HEK293 (cell line): Measurements from ENCODE around the gene RAB2B.

Source experiments
- CTCF ChIA-PET: fragments of 350-600 bp; formaldehyde crosslinking; extraction: SDS; loops from one replicate; lab custom pipeline; 2021; ENCODE audit warnings: antibody characterized with exemption; lab: Yijun Ruan, JAX
- POLR2A ChIA-PET: fragments of 300-600 bp; formaldehyde crosslinking; extraction: SDS; loops from one replicate; lab custom pipeline; 2020; ENCODE audit warnings: antibody characterized with exemption, inconsistent platforms; lab: Yijun Ruan, JAX
- H3K27ac ChIP-seq: fragments of 200-500 bp; sonication (Bioruptor generic); 2 replicates; pipeline ENCODE4 v1.5.1; 2014; ENCODE audit warnings: low read depth, low read length, control low read depth, inconsistent platforms; ENCODE audit errors: extremely low read depth
- H3K36me3 ChIP-seq, 2 experiments: fragments of 200-500 bp in 1 of 2; sonication (Bioruptor generic) in 1 of 2; 1 replicate in 1 of 2; 2 replicates in 1 of 2; pipeline ENCODE4 v1.5.1; 2014 to 2017; ENCODE audit warnings: inconsistent platforms in 2 of 2, low read length in 2 of 2; ENCODE audit not compliant: control insufficient read depth in 2 of 2, insufficient read depth in 1 of 2
- H3K4me1 ChIP-seq: fragments of 200-500 bp; sonication (Bioruptor generic); 2 replicates; pipeline ENCODE4 v1.5.1; 2014; ENCODE audit warnings: mild to moderate bottlenecking, low read length, inconsistent platforms; ENCODE audit not compliant: control insufficient read depth, insufficient read depth
- H3K4me3 ChIP-seq: 2 replicates; pipeline ENCODE4 v1.5.1; 2011; ENCODE audit warnings: low read depth, mild to moderate bottlenecking, control low read depth, low read length, moderate library complexity
- H3K9me3 ChIP-seq: fragments of 200-500 bp; sonication (Bioruptor generic); 2 replicates; pipeline ENCODE4 v1.5.1; 2014; ENCODE audit warnings: low read depth, low read length, inconsistent platforms; ENCODE audit not compliant: control insufficient read depth, insufficient read depth
- GLIS1 ChIP-seq: fragments of 450-650 bp; formaldehyde crosslinking; IDR thresholded peaks from 2 replicates; pipeline ENCODE4 v1.5.1; 2016; ENCODE audit warnings: missing biosample characterization, missing genetic modification characterization
- KLF16 ChIP-seq: fragments of 450-650 bp; formaldehyde crosslinking; IDR thresholded peaks from 2 replicates; pipeline ENCODE4 v1.5.1; 2017; ENCODE audit warnings: missing biosample characterization, missing genetic modification characterization
- PRDM10 ChIP-seq: fragments of 450-650 bp; formaldehyde crosslinking; IDR thresholded peaks from 2 replicates; pipeline ENCODE4 v1.5.1; 2016; ENCODE audit warnings: missing biosample characterization, missing genetic modification characterization
- SALL2 ChIP-seq: fragments of 450-650 bp; formaldehyde crosslinking; IDR thresholded peaks from 2 replicates; pipeline ENCODE4 v1.5.0; 2017; ENCODE audit warnings: missing biosample characterization, mild to moderate bottlenecking, missing genetic modification characterization, borderline replicate concordance
- SP2 ChIP-seq: fragments of 450-650 bp; formaldehyde crosslinking; IDR thresholded peaks from 2 replicates; pipeline ENCODE4 v1.5.1; 2016; ENCODE audit warnings: missing biosample characterization, missing genetic modification characterization
- ZBTB20 ChIP-seq: fragments of 450-650 bp; formaldehyde crosslinking; IDR thresholded peaks from 2 replicates; pipeline ENCODE4 v1.5.1; 2016; ENCODE audit warnings: missing biosample characterization, missing genetic modification characterization
- ZBTB8A ChIP-seq: fragments of 450-650 bp; formaldehyde crosslinking; IDR thresholded peaks from 2 replicates; pipeline ENCODE4 v1.5.1; 2016; ENCODE audit warnings: missing biosample characterization, missing genetic modification characterization
- ZIC2 ChIP-seq: fragments of 450-650 bp; formaldehyde crosslinking; IDR thresholded peaks from 2 replicates; pipeline ENCODE4 v1.5.1; 2016; ENCODE audit warnings: missing biosample characterization, missing genetic modification characterization
- ZNF138 ChIP-seq: fragments of 450-650 bp; formaldehyde crosslinking; IDR thresholded peaks from 2 replicates; pipeline ENCODE4 v1.5.1; 2016; ENCODE audit warnings: missing biosample characterization, missing genetic modification characterization, borderline replicate concordance
- ZNF2 ChIP-seq: fragments of 450-650 bp; formaldehyde crosslinking; IDR thresholded peaks from 2 replicates; pipeline ENCODE4 v1.5.1; 2016; ENCODE audit warnings: missing biosample characterization, missing genetic modification characterization
- ZNF280D ChIP-seq: fragments of 450-650 bp; formaldehyde crosslinking; IDR thresholded peaks from 2 replicates; pipeline ENCODE4 v1.5.1; 2016; ENCODE audit warnings: missing biosample characterization, missing genetic modification characterization
- ZNF335 ChIP-seq: fragments of 450-650 bp; formaldehyde crosslinking; conservative IDR thresholded peaks from 2 replicates; pipeline ENCODE4 v1.5.1; 2016; ENCODE audit warnings: missing biosample characterization, missing genetic modification characterization
- ZNF350 ChIP-seq: fragments of 450-650 bp; formaldehyde crosslinking; IDR thresholded peaks from 2 replicates; pipeline ENCODE4 v1.5.0; 2017; ENCODE audit warnings: missing biosample characterization, mild to moderate bottlenecking, missing genetic modification characterization
- ZNF366 ChIP-seq: fragments of 450-650 bp; formaldehyde crosslinking; conservative IDR thresholded peaks from 2 replicates; pipeline ENCODE4 v1.5.1; 2016; ENCODE audit warnings: missing biosample characterization, missing genetic modification characterization
- ZNF398 ChIP-seq: fragments of 450-650 bp; formaldehyde crosslinking; IDR thresholded peaks from 2 replicates; pipeline ENCODE4 v1.5.1; 2017; ENCODE audit warnings: missing biosample characterization, missing genetic modification characterization
- ZNF518A ChIP-seq: fragments of 450-650 bp; formaldehyde crosslinking; conservative IDR thresholded peaks from 2 replicates; pipeline ENCODE4 v1.5.1; 2016; ENCODE audit warnings: low read depth, missing biosample characterization, missing genetic modification characterization
- ZNF580 ChIP-seq: fragments of 450-650 bp; formaldehyde crosslinking; IDR thresholded peaks from 2 replicates; pipeline ENCODE4 v1.5.1; 2016; ENCODE audit warnings: missing biosample characterization, missing genetic modification characterization
- ZNF639 ChIP-seq: fragments of 450-650 bp; formaldehyde crosslinking; IDR thresholded peaks from 2 replicates; pipeline ENCODE4 v1.5.1; 2016; ENCODE audit warnings: missing biosample characterization, missing genetic modification characterization
- ZNF785 ChIP-seq: fragments of 450-650 bp; formaldehyde crosslinking; IDR thresholded peaks from 2 replicates; pipeline ENCODE4 v1.5.1; 2016; ENCODE audit warnings: missing biosample characterization, missing genetic modification characterization

Gene RAB2B

GRCh38 chr14:21476925-21477681 lies at the start of gene RAB2B, which contains the start of gene TOX4:
Gene RAB2B, minus strand, starts transcription at chr14:21476959. Its CDS starts 87 bp downstream, at chr14:21476872.
Gene TOX4, plus strand, starts transcription at chr14:21477195. Its CDS starts 84 bp downstream, at chr14:21477279.
- peak within 1 kb of the TSS; percentile 97 for H3K4me3 ChIP-seq
- peaks cover 24 to 43% of the 10 kb centered on the region in 2 experiments for H3K36me3 ChIP-seq
- H3K27ac ChIP-seq = peak within 1 kb of the TSS; percentile 43
- H3K9me3 ChIP-seq = no peaks in the 10 kb centered on the region
- ChIA-PET CTCF (interaction anchor here (0.7 to 2.9 kb wide), 18 partner anchors 9 to 227 kb away, joined by 3 to 12 read pairs (median 4); no protein-coding TSS in a partner anchor), POLR2A (interaction anchor here (0.9 to 3.0 kb wide), 7 partner anchors 11 to 49 kb away, joined by 3 to 20 read pairs (median 4); partner anchors contain the start of genes CHD8, METTL3 and SALL2)
- no peaks in the 10 kb centered on the region for H3K4me1 ChIP-seq
- TF ChIP-seq ZNF335 (tag by site-specific recombination) (peak; percentile 53; the same call in 1 of the 2 replicates), SALL2 (tag by site-specific recombination) (no peak), SP2 (tag by site-specific recombination) (peak; percentile 90), ZNF785 (tag by site-specific recombination) (no peak), ZNF280D (tag by site-specific recombination) (no peak), GLIS1 (tag by site-specific recombination) (peak; percentile 76), ZNF350 (no peak), ZIC2 (tag by site-specific recombination) (no peak), ZNF398 (tag by site-specific recombination) (peak; percentile 67; the same call in 1 of the 2 replicates), ZNF138 (no peak), KLF16 (peak; percentile 87), ZNF580 (peak; percentile 77; the same call in 1 of the 2 replicates), ZNF366 (peak; percentile 63), ZNF639 (peak; percentile 93), ZNF2 (tag by site-specific recombination) (peak; percentile 72; the same call in 1 of the 2 replicates), PRDM10 (no peak), ZBTB20 (tag by site-specific recombination) (peak; percentile 18; the same call in 1 of the 2 replicates), ZBTB8A (peak; percentile 43), ZNF518A (peak; percentile 91)
